GM10248 (cell line): Measurements from ENCODE around the gene DMGDH.

Source experiments
- CTCF ChIA-PET: fragments of 300-600 bp; sonication (Branson Sonifier 250); formaldehyde crosslinking; extraction: SDS; loops from one replicate; lab custom pipeline; 2021; ENCODE audit warnings: antibody characterized with exemption; lab: Yijun Ruan, JAX
- POLR2A ChIA-PET: fragments of 350-650 bp; sonication (Branson Sonifier 250); formaldehyde crosslinking; extraction: SDS; loops from one replicate; lab custom pipeline; 2020; ENCODE audit warnings: antibody characterized with exemption; lab: Yijun Ruan, JAX
- DNase-seq: peaks from one replicate; pipeline ENCODE4 v3.0.0; 2012; ENCODE audit errors: extremely low spot score
- CTCF ChIP-seq: IDR thresholded peaks from 2 replicates; pipeline ENCODE4 v1.5.1; 2012; ENCODE audit warnings: mild to moderate bottlenecking, low read depth; ENCODE audit errors: extremely low read depth, missing control alignments, control extremely low read depth

Gene DMGDH

DNA sequence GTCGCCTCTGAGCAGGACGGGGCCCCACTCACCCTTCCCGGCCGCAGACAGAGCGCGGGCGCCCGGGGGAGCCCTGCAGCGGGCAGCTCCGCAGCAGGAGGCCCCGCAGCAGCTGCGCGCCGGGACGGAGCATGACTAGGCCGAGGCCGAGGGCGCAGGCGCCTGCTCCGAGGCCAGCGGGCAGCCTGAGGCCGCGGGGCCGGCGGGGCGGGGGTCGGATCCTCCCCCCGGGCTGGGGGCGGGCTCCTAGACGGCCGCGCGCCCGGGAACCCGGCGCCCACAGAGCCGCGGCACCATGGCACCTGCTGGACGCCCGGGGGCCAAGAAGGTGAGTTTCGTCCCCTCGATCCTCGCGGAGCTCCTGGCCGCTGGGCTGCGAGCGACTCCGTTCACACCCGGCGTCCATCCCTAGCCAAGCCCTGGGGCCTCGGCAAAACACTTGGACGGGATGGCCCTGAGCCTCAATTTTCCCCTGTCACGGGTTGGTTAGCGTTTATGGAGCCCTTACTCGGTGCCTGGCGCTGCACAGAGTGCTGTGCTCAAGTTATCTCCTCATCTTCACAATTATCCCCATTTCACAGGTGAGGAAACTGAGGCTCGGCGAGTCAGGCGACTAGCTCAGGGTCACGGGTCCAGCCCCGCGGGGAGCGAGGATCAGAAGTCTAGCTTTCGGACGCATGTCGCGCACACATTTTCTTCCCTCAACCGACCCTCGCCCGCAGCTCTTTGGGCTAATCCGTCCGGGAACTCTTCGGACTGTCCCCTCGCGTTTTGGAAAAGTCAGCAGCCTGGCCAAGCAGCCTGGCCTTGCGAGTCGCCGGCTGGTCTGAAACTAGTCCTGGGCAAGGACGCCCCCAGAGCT, at the start of gene DMGDH, which contains the start of gene BHMT2:
Gene DMGDH, minus strand, starts transcription at position 187 of the 862 bp plus-strand sequence. Its CDS starts 54 bp downstream, at position 133.
Gene BHMT2, plus strand, starts transcription at position 280 of the 862 bp plus-strand sequence. Its CDS starts 16 bp downstream, at position 296.
- CTCF ChIA-PET: interaction anchor here (1.1 to 1.4 kb wide), 3 partner anchors 12 to 45 kb away, joined by 3 to 4 read pairs (median 3); no protein-coding TSS in a partner anchor
- POLR2A ChIA-PET: no interaction called here
- no peak for DNase-seq
- no peak for TF ChIP-seq CTCF

DNA sequence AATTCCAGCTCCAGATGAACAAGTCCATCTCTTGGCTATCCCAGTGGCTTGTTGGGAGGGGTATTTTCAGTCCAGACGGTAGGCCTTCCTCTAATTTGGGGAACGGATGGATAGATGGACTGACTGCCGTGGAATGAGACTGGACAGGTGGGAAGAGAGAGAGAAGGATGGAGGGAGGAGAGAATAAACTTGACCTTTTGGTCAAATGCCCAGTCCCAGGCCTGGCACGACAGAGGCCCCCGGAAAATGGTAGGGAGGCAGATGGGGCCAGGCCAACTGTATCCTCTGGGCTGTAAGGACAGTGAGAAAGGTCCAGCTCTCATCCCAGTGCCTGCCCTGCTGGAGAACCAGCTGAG, 43.2 kb upstream of the DMGDH start:
- POLR2A ChIA-PET: no interaction called here

GRCh38 chr5:79111960-79112702, 42.7 kb upstream of the DMGDH start:
- ChIA-PET CTCF (no interaction called here), POLR2A (no interaction called here)
- DNase-seq: no peak
- TF ChIP-seq CTCF: no peak

More for the DNA sequence above, 43.2 kb upstream of the DMGDH start:
- CTCF ChIA-PET: no interaction called here
- DNase-seq: no peak
- no peak for TF ChIP-seq CTCF

- CTCF ChIA-PET: no interaction called here
- DNase-seq: no peak
- no peak for TF ChIP-seq CTCF
- POLR2A ChIA-PET: no interaction called here
Measured at GRCh38 chr5:79111387-79111959, 42.0 kb upstream of the DMGDH start, which contains the start of gene BHMT. Gene BHMT, plus strand, starts transcription at chr5:79111809. Its CDS starts 77 bp downstream, at chr5:79111886.

DNA sequence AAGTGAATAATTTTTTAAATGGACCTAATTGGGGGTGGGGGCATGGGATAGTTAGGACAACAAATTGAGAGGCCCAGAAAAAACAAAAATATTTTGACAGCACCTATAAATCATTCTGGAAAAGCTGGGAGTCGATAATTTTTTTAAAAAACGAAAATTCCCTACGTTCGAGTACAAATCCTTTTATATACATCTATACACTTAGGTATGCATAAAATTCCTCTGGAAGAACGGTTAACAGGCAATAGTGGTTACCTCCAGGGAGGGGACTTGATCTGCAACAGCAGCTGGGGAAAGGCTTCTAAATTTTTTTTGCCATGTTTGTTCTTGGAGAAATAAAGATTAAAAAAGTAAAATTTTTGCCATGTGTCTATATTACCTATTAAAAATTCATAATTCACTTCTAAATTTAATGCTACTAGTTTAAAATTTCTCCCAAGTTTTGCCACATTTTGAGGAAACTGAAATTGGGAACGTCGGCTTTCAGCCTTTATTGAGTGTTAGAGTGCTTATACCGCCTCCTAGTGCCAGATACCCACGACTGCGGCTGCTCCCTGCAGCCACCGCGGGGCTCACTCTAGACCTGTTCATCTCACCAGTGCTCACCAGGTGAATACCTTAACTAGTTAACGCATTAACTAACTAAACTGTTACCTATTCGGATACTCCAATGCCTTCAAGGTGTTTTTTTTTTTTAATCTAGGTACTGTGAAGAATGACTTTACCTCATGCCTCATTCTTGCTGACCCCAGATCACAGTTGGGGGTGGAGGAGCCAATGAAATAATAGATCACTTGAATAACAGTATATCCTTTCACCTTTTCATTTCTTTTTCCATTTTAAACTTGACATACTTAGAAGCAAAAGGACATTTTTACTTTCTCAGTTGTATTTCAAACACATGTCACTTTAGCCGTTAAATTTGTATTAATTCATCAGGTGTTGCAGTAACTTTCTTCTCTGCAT, 40.3 kb upstream of the DMGDH start:
- CTCF ChIA-PET: interaction anchor here (0.8 to 1.8 kb wide), 4 partner anchors 8 to 89 kb away, joined by 3 to 5 read pairs (median 3); no protein-coding TSS in a partner anchor
- TF ChIP-seq CTCF: peak; percentile 64
- peak; percentile 59 for DNase-seq
- POLR2A ChIA-PET: no interaction called here
